ENCODE measurements around the gene MERTK. TPM values are rescaled to one million over a fixed set of nuclear protein-coding genes. Genes with fewer than 3 reads are reported as not detected.

The MERTK gene
- polyA plus RNA-seq, 1 donor, result 22.9 TPM

DNA sequence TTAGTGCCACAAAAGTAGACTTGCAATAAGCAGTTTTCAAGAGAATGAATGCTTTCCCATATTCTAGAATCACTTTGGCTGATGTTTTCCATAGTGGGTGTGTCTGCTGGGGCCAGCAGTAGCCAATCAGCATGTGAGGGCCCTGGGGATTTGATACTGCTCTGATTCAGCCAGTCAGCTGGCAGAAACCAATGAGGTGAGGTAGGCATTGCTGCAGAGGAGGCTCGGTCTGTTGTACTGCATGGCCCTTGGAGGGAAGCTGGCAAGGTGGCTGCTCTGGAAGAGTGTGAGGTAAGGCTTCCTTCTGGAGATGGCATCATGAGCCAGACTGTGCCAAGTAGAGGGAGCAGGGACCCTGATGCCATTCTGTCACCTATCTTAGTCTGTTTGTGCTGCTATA lies 179.4 kb downstream of the MERTK start:
- DNase-seq, result no peak

Other genes with a start within 250 kb of the MERTK start
- 41.9 TPM for gene ANAPC1, start 14.4 kb upstream of the MERTK start, polyA plus RNA-seq (ENCODE audit: insufficient read length)
- 29.9 TPM for gene TMEM87B, start 156.7 kb downstream of the MERTK start, polyA plus RNA-seq (ENCODE audit: insufficient read length)
- gene FBLN7, start 239.8 kb downstream of the MERTK start, polyA plus RNA-seq (ENCODE audit: insufficient read length), result 13.6 TPM

Data from left kidney (tissue), 2 donors.